Uterus (tissue), 2 donors: ENCODE results near the gene NEBL.

Source experiments
- CTCF ChIP-seq, 4 experiments: fragments of 200-600 bp in 2 of 4; fragments of 450-650 bp in 2 of 4; sonication (generic) in 2 of 4; IDR thresholded peaks; one replicate each; pipeline ENCODE4 v1.5.1; 2016 to 2019; ENCODE audit warnings: antibody characterized with exemption in 4 of 4, mild to moderate bottlenecking in 2 of 4, moderate library complexity in 1 of 4
- POLR2A ChIP-seq, 2 donors: fragments of 450-650 bp; IDR thresholded peaks; one replicate each; pipeline ENCODE4 v1.6.1; 2016; ENCODE audit warnings: antibody characterized with exemption in 2 of 2, mild to moderate bottlenecking in 1 of 2, moderate library complexity in 1 of 2

GRCh38 chr10:20897146-20897825, at the start of gene NEBL:
- TF ChIP-seq CTCF (IDR thresholded peaks at IDR 0.05): no peak
- TF ChIP-seq POLR2A (IDR thresholded peaks at IDR 0.05): no peak
